HepG2 (cell line): Measurements from ENCODE around the gene YIPF1. TPM values are rescaled to one million over a fixed set of nuclear protein-coding genes. Genes with fewer than 3 reads are reported as not detected.

Source experiments
- AGO2 ChIP-seq: fragments of 200-400 bp; formaldehyde crosslinking; optimal IDR thresholded peaks from 2 replicates; pipeline ENCODE3; 2017; ENCODE audit warnings: mild to moderate bottlenecking, low read depth, low read length, moderate library complexity
- ARID2 ChIP-seq: sonication (generic); formaldehyde crosslinking; IDR thresholded peaks from 2 replicates; pipeline ENCODE4 v1.8.1; 2022; ENCODE audit warnings: mild to moderate bottlenecking, missing genetic modification reagents, borderline replicate concordance
- DPF2 ChIP-seq: sonication (generic); formaldehyde crosslinking; IDR thresholded peaks from 2 replicates; pipeline ENCODE4 v1.4.0; 2020; ENCODE audit warnings: mild to moderate bottlenecking, low read depth, missing genetic modification reagents, borderline replicate concordance
- GZF1 ChIP-seq: sonication (generic); formaldehyde crosslinking; IDR thresholded peaks from 2 replicates; pipeline ENCODE4 v1.5.1; 2020; ENCODE audit warnings: mild to moderate bottlenecking, missing genetic modification reagents
- MAFG ChIP-seq: sonication (generic); formaldehyde crosslinking; IDR thresholded peaks from 2 replicates; pipeline ENCODE4 v1.5.1; 2020; ENCODE audit warnings: mild to moderate bottlenecking, missing genetic modification reagents
- MEF2D ChIP-seq: sonication (generic); formaldehyde crosslinking; IDR thresholded peaks from 2 replicates; pipeline ENCODE4 v1.5.1; 2020; ENCODE audit warnings: mild to moderate bottlenecking, missing genetic modification reagents
- MTF1 ChIP-seq: sonication (generic); formaldehyde crosslinking; IDR thresholded peaks from 2 replicates; pipeline ENCODE4 v1.5.0; 2020; ENCODE audit warnings: missing genetic modification reagents
- PITX1 ChIP-seq: sonication (generic); formaldehyde crosslinking; IDR thresholded peaks from 2 replicates; pipeline ENCODE4 v1.5.1; 2020; ENCODE audit warnings: mild to moderate bottlenecking, missing genetic modification reagents
- POLR2AphosphoS2 ChIP-seq: IDR thresholded peaks from 2 replicates; pipeline ENCODE4 v1.6.1; 2011; ENCODE audit warnings: low read depth, low read length, improper control_type of control experiment
- RFXANK ChIP-seq: IDR thresholded peaks from 2 replicates; pipeline ENCODE4 v1.6.1; 2016
- SOX13 ChIP-seq, 3 experiments: fragments of 450-650 bp in 1 of 3; sonication (generic) in 1 of 3; formaldehyde crosslinking in 1 of 3; IDR thresholded peaks in 2 of 3; conservative IDR thresholded peaks in 1 of 3; 2 replicates each; pipeline versions ENCODE4 v1.5.0 to v1.6.1; 2016 to 2020; ENCODE audit warnings: antibody characterized with exemption in 1 of 3, mild to moderate bottlenecking in 1 of 3, missing compliant biosample characterization in 1 of 3, missing genetic modification reagents in 1 of 3, moderate library complexity in 1 of 3
- TAF1 ChIP-seq: sonication (generic); formaldehyde crosslinking; IDR thresholded peaks from 2 replicates; pipeline ENCODE4 v1.4.0; 2020; ENCODE audit warnings: missing genetic modification reagents
- ZC3H4 ChIP-seq: sonication (generic); formaldehyde crosslinking; IDR thresholded peaks from 2 replicates; pipeline ENCODE4 v1.4.0; 2020; ENCODE audit warnings: missing genetic modification reagents, borderline replicate concordance
- ZNF264 ChIP-seq: sonication (generic); formaldehyde crosslinking; IDR thresholded peaks from 2 replicates; pipeline ENCODE4 v1.4.0; 2020; ENCODE audit warnings: missing genetic modification reagents
- ZNF33A ChIP-seq: sonication (generic); formaldehyde crosslinking; IDR thresholded peaks from 2 replicates; pipeline ENCODE4 v1.5.1; 2020; ENCODE audit warnings: missing genetic modification reagents, mild to moderate bottlenecking, moderate library complexity, borderline replicate concordance
- ZNF367 ChIP-seq: sonication (generic); formaldehyde crosslinking; IDR thresholded peaks from 2 replicates; pipeline ENCODE4 v1.4.0; 2020; ENCODE audit warnings: missing genetic modification reagents, borderline replicate concordance
- polyA plus RNA-seq, 8 experiments: library from polyadenylated mRNA; depleted of rRNA in 3 of 8; stranded (reverse) in 7 of 8; unstranded in 1 of 8; fragments of >200 nt; fragmentation: Illumina TruSeq in 4 of 8; extraction: Trizol in 4 of 8; gene quantifications; 2 replicates each; pipeline versions ENCODE4 v1.2.1 to v1.2.3, GENCODE V29; 2011 to 2016; ENCODE audit warnings: low read depth in 4 of 8, missing spikeins in 1 of 8, mixed read lengths in 1 of 8; ENCODE audit not compliant: insufficient read depth in 1 of 8
- total RNA-seq, 5 experiments: library from RNA; depleted of rRNA; stranded (reverse); fragments of >200 nt; fragmentation: Illumina TruSeq; extraction: Trizol; gene quantifications; 2 replicates each; pipeline ENCODE4 v1.2.3, GENCODE V29; 2016; ENCODE audit warnings: low read depth in 1 of 5
- TF ChIP-seq, protein P1 (sequence below), 2 experiments: sonication (generic) in 1 of 2; formaldehyde crosslinking in 1 of 2; IDR thresholded peaks; 2 replicates each; pipeline versions ENCODE4 v1.6.1 to v1.9.0; 2014 to 2022; ENCODE audit warnings: antibody characterized with exemption in 1 of 2, borderline replicate concordance in 1 of 2, inconsistent platforms in 1 of 2, low read depth in 1 of 2, missing genetic modification reagents in 1 of 2
- TF ChIP-seq, protein P2 (sequence below): fragments of 450-650 bp; IDR thresholded peaks from 2 replicates; pipeline ENCODE4 v1.6.1; 2016
- TF ChIP-seq, protein P3 (sequence below): IDR thresholded peaks from 2 replicates; pipeline ENCODE4 v1.6.1; 2016

YIPF1 gene
- total and polyA plus RNA-seq, 2 of the 13 experiments (the other 11 are each of a cell fraction or from before 2014, with no cell fraction given): 21.1 to 31.9 TPM

DNA sequence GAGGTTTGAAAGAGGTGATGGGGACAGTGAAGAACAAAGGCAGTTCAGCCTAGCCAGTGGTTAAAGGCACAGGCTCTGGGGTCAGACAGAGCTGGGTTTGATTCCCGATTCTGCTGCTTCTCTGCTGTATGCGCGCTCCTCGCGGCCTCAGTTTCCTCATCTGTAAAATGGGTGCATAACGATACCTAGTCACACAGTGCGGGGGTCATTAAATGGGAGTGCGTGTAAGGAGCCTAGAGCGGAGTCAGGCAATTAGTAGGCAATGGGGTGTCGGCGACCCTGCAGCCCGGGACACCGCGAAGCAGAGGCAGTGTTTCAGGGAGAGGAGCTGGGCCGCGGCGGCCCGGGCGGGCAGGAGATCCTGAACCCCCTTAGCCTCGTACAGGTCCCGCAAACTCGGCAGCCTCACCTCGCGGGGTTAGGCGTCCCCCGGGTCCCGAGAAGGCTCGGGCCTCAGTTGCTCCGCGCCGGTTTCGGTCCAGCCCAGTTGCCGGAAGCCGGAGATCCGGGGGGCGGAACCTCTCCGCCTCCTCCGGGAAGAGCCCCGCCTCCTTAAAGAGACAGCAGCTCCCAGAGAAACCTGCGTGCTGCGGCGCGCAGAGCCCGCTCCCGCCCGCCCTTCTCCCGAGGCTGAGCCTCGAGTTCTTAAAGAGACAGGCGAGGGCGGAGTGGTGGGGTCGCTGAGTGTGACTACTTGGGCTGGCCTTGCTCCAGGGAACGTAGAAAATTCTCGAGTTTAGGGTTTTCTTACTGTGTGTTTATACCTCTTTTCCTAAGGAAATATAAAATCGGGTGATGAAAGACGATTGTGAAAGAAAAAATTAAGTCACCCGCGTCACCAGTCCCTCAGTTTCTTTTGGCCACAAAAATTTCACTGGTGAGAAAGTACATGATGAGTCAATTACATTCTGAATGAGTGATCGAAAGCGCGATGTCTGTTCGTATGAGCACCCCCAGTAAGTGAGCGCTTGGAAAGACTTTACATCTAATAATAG, at the start of gene YIPF1 (continued):
- TF ChIP-seq MAFG (CRISPR knock-in tag) (no peak), AGO2 (peak; percentile 49), ZNF33A (no peak), GZF1 (CRISPR knock-in tag) (no peak), ZNF264 (CRISPR knock-in tag) (no peak), SOX13 (IDR thresholded peaks at IDR 0.05) (no peak), SOX13 (CRISPR knock-in tag; conservative IDR thresholded peaks at IDR 0.05 in 1 of 2, IDR thresholded peaks at IDR 0.05 in 1 of 2) (0 out of 4 replicates have a peak, but pooled peaks of 1 of the 2 experiments have one; percentile 15), TAF1 (CRISPR knock-in tag) (peak; percentile 50; the same call in 1 of the 2 replicates), DPF2 (no peak), ZC3H4 (CRISPR knock-in tag) (no peak), RFXANK (CRISPR knock-in tag) (no peak), ARID2 (CRISPR knock-in tag) (peak; percentile 30; the same call in 1 of the 2 replicates), POLR2AphosphoS2 (no peak), MEF2D (CRISPR knock-in tag) (peak; percentile 58; the same call in 1 of the 2 replicates), ZNF367 (CRISPR knock-in tag) (no peak), MTF1 (CRISPR knock-in tag) (no peak), PITX1 (CRISPR knock-in tag) (peak; percentile 78; the same call in 1 of the 2 replicates)
- TF ChIP-seq, protein P1, sequence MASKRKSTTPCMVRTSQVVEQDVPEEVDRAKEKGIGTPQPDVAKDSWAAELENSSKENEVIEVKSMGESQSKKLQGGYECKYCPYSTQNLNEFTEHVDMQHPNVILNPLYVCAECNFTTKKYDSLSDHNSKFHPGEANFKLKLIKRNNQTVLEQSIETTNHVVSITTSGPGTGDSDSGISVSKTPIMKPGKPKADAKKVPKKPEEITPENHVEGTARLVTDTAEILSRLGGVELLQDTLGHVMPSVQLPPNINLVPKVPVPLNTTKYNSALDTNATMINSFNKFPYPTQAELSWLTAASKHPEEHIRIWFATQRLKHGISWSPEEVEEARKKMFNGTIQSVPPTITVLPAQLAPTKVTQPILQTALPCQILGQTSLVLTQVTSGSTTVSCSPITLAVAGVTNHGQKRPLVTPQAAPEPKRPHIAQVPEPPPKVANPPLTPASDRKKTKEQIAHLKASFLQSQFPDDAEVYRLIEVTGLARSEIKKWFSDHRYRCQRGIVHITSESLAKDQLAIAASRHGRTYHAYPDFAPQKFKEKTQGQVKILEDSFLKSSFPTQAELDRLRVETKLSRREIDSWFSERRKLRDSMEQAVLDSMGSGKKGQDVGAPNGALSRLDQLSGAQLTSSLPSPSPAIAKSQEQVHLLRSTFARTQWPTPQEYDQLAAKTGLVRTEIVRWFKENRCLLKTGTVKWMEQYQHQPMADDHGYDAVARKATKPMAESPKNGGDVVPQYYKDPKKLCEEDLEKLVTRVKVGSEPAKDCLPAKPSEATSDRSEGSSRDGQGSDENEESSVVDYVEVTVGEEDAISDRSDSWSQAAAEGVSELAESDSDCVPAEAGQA (IDR thresholded peaks at IDR 0.05; ENCODE audit: low read depth): no peak
- TF ChIP-seq, protein P1 (CRISPR knock-in tag; IDR thresholded peaks at IDR 0.05; ENCODE audit: borderline replicate concordance): no peak
- TF ChIP-seq, protein P2, sequence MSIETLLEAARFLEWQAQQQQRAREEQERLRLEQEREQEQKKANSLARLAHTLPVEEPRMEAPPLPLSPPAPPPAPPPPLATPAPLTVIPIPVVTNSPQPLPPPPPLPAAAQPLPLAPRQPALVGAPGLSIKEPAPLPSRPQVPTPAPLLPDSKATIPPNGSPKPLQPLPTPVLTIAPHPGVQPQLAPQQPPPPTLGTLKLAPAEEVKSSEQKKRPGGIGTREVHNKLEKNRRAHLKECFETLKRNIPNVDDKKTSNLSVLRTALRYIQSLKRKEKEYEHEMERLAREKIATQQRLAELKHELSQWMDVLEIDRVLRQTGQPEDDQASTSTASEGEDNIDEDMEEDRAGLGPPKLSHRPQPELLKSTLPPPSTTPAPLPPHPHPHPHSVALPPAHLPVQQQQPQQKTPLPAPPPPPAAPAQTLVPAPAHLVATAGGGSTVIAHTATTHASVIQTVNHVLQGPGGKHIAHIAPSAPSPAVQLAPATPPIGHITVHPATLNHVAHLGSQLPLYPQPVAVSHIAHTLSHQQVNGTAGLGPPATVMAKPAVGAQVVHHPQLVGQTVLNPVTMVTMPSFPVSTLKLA: no peak
- TF ChIP-seq, protein P3, sequence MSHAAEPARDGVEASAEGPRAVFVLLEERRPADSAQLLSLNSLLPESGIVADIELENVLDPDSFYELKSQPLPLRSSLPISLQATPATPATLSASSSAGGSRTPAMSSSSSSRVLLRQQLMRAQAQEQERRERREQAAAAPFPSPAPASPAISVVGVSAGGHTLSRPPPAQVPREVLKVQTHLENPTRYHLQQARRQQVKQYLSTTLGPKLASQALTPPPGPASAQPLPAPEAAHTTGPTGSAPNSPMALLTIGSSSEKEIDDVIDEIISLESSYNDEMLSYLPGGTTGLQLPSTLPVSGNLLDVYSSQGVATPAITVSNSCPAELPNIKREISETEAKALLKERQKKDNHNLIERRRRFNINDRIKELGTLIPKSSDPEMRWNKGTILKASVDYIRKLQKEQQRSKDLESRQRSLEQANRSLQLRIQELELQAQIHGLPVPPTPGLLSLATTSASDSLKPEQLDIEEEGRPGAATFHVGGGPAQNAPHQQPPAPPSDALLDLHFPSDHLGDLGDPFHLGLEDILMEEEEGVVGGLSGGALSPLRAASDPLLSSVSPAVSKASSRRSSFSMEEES: no peak
